Measurements from ENCODE around the gene RNF220.
"Not testable (repeated sequence)": the region's sequence is repeated elsewhere in the genome, so short reads cannot be mapped to it uniquely, and the experiment has no call there.

RNF220 gene

DNA sequence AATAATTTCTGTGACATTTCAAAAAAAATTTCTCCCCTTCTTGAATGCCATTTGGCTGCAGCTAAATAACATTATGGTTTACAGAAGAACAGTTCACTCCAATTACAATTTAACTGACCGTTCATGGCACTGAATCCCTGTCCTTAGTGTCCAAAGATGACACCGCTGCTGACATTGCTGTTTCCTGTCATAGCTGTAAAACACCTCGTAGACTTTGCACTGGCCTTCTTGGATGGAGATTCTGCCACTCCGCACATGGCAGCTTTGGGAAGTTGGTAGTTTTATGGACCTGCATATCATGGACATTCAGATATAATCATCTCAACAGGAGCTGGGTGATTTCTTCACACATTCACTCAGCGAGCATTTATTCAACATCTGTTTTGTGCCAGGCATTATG is 274.4 kb downstream of the RNF220 start:
- no peak for DNase-seq (ENCODE audit: low read depth)

DNA sequence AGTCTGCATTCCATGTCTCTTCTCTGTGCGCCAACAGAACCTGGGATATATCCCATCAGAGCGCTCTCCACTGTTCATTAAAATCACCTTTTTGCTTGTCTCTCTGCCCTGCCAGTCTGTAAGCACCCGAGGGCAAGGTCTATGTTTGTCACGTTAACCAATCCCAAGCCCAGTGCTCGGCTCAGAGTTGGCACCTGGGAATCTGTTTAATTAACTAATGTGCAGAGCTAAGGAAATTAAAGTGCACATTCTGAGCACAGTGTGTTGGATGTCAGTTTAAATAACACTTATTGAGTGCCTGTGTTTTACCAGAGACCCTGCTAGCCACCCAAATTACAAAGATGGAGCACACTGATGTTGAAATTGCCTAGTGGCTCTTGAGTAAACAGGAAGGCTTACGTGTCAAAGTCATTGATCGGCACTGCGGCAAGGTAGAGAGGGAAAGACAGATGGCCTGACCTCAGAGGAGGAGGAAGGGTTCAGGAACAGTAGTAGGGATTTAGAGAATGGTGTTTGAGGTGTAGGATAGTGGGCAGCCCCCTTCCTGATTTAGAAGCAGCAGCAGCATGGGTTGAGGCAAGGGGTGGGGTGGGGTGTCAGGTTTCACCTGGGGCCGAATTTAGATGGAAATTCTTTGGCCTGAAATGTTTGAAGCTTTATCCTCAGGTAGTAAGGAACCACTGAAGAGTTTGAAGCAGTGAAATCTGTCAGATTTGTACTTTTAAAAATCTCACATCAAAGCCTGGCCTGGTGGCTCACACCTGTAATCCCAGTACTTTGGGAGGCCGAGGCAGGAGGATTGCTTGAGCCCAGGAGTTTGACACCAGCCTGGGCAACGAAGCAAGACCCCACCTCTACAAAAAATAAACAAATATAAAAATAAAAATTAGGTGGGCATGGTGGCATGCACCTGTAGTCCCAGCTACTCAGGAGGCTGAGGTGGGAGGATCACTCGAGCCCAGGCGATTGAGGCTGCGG is 277.1 kb downstream of the RNF220 start:
- DNase-seq (ENCODE audit: low read depth) = no peak

GRCh38 chr1:44682883-44683265 is 277.8 kb downstream of the RNF220 start:
- no peak for DNase-seq (ENCODE audit: low read depth)

DNA sequence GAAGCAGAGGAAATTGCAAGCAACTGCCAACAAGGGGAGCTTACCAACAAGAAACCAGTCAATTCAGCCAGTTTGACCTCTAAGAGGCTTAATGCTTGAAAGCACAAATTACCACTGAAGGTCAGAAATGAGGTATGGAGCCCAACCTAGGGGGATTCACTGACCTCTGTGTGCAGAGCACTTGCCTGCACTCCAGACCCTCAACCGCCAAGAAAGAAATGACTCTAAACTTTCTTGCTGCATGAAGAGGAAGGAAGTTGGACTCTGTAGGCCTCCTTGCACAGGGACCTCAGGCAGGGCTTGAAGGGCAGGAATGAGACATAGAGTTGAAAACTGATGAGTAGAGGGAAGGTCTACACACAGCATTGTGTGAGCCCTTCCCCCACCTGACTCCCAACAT is 279.5 kb downstream of the RNF220 start:
- DNase-seq (ENCODE audit: low read depth) = no peak

GRCh38 chr1:44685218-44685617 is 280.2 kb downstream of the RNF220 start:
- no peak for DNase-seq (ENCODE audit: low read depth)

GRCh38 chr1:44685881-44686280 is 280.8 kb downstream of the RNF220 start:
- DNase-seq (ENCODE audit: low read depth) = no peak

DNA sequence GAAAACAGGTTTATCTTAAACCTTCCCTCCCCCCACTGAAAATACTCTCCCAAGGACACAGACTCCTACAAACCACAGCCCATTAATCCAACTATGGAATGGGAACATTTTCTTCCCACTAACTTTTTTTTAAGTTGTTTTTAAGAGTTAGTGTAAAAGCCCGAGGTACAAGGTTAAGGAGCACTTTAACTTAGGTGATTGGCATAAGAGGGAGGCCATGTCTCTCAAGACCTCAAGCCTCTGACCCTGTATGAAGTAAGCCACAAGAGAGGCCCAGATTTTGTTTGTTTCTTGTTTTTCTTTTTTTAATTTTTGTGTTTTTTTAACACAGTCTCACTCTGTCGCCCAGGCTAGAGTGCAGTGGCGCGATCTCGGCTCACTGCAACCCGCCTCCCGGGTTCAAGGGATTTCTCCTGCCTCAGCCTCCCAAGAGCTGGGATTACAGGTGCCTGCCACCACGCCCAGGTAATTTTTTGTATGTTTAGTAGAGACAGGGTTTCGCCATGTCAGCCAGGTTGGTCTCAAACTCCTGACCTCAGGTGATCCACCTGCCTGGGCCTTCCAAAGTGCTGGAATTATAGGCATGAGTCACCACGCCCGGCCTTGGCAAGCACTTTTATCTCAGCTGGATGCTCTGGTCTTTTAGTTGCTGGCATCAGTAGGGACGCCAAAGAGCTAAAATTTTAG is 283.8 kb downstream of the RNF220 start:
- DNase-seq (ENCODE audit: low read depth) = no peak

- DNase-seq (ENCODE audit: low read depth) = no peak
Observed at GRCh38 chr1:44689447-44689765, 284.4 kb downstream of the RNF220 start.

GRCh38 chr1:44693159-44693558 is 288.1 kb downstream of the RNF220 start:
- no peak for DNase-seq (ENCODE audit: low read depth)

GRCh38 chr1:44693900-44694299 is 288.8 kb downstream of the RNF220 start:
- no peak for DNase-seq (ENCODE audit: low read depth)

DNA sequence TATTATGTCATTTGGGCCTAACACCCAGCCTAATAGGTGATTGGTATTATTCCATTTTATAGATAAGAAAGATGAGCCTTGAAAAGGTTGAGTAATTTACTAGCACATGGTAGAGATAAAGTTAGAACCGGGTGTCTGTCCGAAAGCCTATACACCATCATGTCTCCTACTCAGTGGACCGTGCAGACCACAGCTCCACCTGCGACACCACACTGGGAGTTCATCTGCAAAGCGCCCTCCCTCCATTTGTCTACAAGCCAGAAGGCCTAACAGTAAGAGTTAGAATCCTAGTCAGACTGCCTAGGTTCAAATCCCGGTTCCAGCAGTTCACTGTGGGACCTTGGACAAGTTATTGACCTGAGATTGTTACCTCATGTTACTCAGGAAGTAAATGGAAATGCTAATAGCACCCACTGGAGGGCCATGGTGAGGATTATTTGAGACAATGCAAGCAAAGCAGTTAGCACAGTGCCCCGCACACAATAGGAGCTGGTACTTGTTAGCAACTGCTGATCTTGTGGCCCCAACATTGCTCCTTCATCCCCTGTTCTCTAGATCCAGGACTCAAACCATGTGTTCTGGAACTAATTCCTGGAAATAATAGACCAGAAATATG is 289.9 kb downstream of the RNF220 start:
- DNase-seq (ENCODE audit: low read depth) = no peak

- no peak for DNase-seq (ENCODE audit: low read depth)
Observed at GRCh38 chr1:44695671-44696070, 290.6 kb downstream of the RNF220 start.

DNA sequence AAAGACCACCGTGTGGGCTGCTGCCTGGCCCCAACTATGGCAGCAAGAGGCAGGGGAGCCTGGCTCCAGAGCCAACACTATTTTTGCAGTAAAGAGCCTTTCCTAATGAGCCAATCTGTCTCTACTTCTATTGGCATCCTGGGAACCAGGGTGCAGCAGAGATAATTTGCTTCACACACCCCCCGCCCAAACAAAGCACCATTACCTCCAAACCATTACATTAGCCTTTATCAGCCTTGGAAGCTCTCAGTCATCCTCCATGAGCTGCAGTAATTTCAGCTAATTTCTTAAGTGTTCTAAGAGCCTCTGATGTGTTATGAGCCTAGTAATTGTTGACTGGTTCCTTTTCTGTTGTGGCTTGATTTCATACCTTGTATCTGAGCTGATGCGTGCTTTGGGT is 291.0 kb downstream of the RNF220 start:
- DNase-seq (ENCODE audit: low read depth) = no peak

GRCh38 chr1:44696789-44697345 is 291.8 kb downstream of the RNF220 start:
- DNase-seq (ENCODE audit: low read depth) = no peak

GRCh38 chr1:44698138-44698537 is 293.1 kb downstream of the RNF220 start:
- no peak for DNase-seq (ENCODE audit: low read depth)

GRCh38 chr1:44699375-44699774 is 294.3 kb downstream of the RNF220 start:
- not testable (repeated sequence) for DNase-seq (ENCODE audit: low read depth)

DNA sequence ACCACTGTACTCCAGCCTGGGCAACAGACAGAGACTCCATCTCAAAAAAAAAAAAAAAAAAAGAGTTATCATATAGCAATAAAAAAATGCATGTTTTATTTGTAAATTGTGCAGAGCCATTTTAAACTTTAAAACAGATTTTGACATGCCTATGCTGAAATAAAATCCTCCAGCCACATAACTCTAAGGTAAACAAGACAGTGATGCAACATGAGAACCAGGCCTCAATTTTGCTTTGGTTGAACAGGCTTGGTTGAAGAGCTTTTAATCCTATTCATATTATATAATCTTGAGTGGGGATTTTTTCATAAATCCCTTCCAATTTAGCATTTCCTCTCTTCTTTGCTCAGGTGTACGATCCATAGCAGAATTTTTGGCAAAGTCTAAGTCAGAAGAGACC is 295.5 kb downstream of the RNF220 start:
- no peak for DNase-seq (ENCODE audit: low read depth)

- no peak for DNase-seq (ENCODE audit: low read depth)
Observed at GRCh38 chr1:44701141-44701573, 296.1 kb downstream of the RNF220 start.

Measured in non-pigmented ciliary epithelial cell (primary cell).